ENCODE measurements around the gene KRTAP4-11.

DNA sequence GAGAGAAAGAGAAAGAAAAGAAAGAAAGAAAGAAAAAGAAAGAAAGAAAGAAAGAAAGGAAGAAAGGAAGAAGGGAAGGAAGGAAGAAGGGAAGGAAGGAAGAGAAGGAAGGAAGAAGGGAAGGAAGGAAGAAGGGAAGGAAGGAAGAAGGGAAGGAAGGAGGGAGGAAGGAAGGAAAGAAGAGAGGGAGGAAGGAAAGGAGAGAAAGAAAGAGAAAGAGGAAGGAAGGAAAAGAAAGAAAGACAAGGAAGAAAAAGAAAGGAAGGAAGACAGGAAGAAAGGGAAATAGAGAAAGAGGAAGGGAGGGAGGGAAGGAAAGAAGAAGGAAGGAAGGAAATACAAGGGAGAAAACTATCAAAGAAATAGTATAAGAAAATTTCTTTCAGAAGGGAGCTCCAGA lies 41.4 kb downstream of the KRTAP4-11 start:
- TF ChIP-seq POLR2A (IDR thresholded peaks at IDR 0.05; ENCODE audit: extremely low read depth, insufficient read length) (no peak), MYC (IDR thresholded peaks at IDR 0.05; ENCODE audit: low read depth, low read length) (no peak)
- TF ChIP-seq, protein P1, sequence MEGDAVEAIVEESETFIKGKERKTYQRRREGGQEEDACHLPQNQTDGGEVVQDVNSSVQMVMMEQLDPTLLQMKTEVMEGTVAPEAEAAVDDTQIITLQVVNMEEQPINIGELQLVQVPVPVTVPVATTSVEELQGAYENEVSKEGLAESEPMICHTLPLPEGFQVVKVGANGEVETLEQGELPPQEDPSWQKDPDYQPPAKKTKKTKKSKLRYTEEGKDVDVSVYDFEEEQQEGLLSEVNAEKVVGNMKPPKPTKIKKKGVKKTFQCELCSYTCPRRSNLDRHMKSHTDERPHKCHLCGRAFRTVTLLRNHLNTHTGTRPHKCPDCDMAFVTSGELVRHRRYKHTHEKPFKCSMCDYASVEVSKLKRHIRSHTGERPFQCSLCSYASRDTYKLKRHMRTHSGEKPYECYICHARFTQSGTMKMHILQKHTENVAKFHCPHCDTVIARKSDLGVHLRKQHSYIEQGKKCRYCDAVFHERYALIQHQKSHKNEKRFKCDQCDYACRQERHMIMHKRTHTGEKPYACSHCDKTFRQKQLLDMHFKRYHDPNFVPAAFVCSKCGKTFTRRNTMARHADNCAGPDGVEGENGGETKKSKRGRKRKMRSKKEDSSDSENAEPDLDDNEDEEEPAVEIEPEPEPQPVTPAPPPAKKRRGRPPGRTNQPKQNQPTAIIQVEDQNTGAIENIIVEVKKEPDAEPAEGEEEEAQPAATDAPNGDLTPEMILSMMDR (IDR thresholded peaks at IDR 0.05; ENCODE audit: low read depth, low read length): no peak
- TF ChIP-seq, protein P2, sequence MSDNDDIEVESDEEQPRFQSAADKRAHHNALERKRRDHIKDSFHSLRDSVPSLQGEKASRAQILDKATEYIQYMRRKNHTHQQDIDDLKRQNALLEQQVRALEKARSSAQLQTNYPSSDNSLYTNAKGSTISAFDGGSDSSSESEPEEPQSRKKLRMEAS (IDR thresholded peaks at IDR 0.05; ENCODE audit: low read depth, low read length): no peak
